AG09319 (cell line): ENCODE data around the gene PTPRS.

Source experiments
- DNase-seq: peaks from one replicate; pipeline ENCODE4 v3.0.0-alpha.2; 2010; ENCODE audit warnings: low read depth; ENCODE audit errors: extremely low read depth
- TF ChIP-seq, protein P1 (sequence below): IDR thresholded peaks from 2 replicates; pipeline ENCODE4 v1.5.1; 2011; ENCODE audit warnings: low read depth, mild to moderate bottlenecking, inconsistent platforms, low read length, moderate library complexity

Gene PTPRS

DNA sequence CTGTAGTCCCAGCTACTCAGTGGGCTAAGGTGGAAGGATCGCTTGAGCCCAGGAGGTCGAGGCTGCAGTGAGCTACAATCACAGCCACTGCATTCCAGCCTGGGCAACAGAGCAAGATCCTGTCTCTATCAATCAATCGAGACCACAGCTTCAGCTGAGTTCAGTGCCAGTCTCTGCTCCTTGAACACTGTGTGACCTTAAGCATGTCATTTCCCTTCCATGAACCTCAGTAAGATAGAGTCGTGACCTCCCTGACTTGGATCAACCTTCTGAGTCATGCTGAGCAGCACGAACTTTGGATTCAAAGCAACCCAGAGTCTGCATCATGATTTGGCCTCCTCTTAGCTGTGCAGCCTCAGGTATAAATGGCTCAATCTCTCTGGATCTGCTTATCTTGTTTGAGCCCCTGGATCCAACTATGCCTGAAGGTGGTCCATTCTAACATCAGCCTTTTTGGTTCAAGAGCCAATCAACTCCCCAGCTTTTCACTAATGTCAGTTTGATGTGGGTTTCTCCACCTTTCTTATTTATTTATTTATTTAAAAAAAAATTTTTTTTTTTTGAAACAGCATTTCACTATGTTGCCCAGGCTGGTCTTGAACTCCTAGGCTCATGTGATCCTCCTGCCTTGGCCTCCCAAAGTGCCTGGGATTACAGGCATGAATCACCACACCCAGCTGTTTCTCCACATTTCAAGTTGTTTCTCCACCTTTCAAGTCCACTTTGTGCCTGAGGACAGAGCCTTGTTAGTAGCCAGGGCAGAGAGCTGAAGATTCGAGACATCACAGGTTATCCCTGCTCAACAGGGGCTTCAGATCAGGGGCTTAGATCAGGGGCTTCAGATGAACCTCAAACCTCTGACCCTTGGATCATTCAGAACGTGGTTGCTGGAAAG, 26.4 kb downstream of the PTPRS start:
- TF ChIP-seq, protein P1, sequence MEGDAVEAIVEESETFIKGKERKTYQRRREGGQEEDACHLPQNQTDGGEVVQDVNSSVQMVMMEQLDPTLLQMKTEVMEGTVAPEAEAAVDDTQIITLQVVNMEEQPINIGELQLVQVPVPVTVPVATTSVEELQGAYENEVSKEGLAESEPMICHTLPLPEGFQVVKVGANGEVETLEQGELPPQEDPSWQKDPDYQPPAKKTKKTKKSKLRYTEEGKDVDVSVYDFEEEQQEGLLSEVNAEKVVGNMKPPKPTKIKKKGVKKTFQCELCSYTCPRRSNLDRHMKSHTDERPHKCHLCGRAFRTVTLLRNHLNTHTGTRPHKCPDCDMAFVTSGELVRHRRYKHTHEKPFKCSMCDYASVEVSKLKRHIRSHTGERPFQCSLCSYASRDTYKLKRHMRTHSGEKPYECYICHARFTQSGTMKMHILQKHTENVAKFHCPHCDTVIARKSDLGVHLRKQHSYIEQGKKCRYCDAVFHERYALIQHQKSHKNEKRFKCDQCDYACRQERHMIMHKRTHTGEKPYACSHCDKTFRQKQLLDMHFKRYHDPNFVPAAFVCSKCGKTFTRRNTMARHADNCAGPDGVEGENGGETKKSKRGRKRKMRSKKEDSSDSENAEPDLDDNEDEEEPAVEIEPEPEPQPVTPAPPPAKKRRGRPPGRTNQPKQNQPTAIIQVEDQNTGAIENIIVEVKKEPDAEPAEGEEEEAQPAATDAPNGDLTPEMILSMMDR: no peak
- DNase-seq: no peak

DNA sequence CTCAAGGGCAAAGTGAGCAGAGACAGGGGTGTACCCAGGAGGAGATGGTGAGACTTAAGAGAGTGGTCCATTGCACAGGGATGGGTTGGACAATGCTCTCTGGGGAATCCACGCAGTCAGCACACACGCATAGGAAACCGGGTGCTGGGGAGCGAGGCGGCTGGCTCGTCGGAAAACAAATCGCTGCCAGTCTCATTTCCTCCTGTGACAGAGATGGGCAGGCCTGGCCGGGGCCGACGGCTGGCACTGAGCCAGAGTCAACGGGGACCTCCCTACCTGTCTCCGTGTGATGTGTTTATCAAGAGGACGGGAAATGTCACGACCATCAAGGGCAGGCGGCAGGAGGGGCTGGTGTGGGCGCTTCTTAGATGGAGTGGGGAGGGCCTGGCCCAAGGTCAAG, 27.3 kb downstream of the PTPRS start:
- TF ChIP-seq, protein P1: no peak
- no peak for DNase-seq

DNA sequence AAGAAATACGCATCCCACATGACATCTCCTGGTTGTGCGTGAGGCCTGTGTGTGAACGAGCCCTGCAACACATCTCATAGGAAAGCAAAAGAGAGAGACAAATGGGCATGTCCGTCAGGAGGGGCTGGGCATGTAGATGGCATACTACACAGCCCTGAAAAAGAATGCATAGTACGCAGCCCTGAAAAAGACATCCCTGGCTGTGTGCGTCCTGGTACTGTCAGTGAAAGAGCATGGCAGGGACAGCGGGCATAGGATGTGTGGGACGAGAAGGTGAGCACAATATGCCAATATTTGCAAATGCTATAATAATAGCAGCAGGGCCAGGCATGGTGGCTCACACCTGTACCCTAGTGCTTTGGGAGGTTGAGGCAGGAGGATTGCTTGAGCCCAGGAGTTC, 28.6 kb downstream of the PTPRS start:
- TF ChIP-seq, protein P1: no peak
- no peak for DNase-seq

DNA sequence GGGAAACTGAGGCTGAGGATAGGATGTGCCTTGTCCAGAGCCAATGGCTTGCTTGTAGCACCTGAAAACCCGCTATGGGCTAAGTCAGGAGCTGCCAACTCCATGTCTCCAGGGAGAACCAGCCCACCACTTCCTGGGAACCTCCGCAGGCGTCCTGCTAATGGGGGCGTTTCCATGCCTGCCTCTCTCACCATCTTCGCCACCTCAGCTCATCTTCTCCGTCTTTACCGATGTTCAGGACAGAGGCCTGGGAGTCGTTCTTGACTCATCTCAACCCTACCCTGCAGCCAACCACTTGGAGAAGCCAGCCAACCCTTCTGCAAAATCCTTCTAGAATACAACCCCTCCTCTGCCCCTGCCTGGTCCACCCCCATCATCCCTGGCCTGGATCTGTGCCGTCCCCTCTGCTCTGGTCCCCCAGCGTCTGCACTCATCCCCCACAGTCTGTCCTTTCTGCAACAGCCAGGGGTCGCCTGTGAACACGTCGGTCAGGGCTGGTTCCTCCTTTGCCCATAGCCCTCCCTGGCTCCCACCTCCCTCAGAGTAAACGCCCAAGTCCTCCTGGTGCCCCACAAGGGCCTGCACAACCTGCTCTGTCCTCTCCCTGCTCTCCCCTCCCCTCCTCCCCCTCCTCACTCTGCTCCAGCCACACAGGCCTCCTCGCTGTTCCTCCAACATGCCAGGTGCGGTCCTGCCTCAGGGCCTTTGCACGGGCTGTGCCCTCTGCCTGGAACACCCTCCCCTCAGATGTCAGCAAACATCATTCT, 31.0 kb downstream of the PTPRS start:
- no peak for DNase-seq
- TF ChIP-seq, protein P1: no peak; the same call in none of the 2 replicates

DNA sequence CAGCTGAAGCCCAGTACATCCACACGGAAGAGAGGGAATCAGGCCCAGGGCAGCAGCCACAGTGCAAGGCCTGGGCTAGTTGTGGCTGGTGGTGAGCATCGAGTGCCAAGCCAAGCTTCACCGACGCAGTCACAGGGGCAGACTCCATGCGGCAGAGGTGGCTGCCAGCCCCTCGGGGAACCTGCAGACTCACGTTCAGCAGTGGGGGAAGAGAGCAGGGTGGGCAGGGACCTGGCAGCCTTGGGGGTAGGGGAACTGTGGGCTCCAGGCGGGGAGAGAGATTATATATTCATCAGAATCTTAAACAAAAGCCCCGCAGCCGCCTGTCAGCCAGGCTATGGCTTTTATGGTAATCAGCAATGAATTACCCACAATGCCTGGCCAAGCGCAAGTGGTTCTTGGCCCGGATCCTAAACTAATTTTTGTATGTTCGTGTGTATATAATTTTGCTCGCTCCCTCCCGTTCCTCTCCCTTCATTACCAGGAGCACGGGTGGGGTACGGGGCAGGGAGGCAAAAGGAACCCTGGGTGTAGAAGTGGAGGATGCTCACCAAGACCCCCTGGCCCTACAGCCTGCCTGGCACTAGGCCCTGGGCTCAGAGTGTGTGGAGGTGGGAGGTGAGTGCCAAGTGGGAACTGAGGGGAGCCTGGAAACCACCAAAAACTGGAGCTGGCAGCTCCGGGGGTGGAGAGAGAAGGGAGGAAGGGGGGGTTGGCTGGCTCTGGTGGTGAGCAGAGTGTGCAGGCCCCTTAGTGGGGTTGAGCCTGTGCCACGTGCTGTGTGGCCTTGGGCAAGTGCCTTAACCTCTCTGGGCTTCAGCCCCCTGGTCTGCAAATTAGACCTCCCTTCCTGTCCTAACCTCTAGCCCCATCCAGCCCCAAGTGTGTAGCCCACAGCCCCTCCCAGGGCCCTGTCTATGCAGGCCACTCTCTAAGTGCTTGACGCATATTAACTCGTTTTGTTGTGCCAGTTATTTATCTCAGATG, 31.9 kb downstream of the PTPRS start:
- TF ChIP-seq, protein P1: no peak
- peak; percentile 56 for DNase-seq

DNA sequence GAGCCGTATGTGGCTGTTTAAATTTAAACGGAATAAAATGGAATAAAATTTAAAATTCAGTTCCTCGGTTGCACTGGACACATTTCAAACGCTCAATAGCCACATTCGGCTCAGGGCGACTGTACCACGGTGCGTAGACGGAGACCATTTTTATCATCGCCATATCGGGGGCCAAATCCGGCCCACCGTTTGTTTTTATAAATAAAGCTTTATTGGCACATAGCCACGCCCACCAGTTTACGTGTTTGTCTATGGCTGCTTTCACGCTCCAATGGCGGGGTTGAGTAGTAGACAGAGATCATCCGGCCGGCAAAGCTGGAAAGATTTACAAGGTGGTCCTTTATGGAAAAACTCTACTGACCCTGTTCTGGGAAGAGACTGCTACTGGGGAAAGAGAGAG, 33.0 kb downstream of the PTPRS start:
- no peak for DNase-seq
- TF ChIP-seq, protein P1: no peak
